Skeletal muscle cell (primary cell): ENCODE results near the gene SPG7.
"Not testable (repeated sequence)": the region's sequence is repeated elsewhere in the genome, so short reads cannot be mapped to it uniquely, and the experiment has no call there.

Experiments
- DNase-seq: peaks from one replicate; pipeline ENCODE4 v3.0.0-alpha.2; 2010; ENCODE audit warnings: low read depth
- H3K4me3 ChIP-seq: 2 replicates; pipeline ENCODE4 v1.5.1; 2011; ENCODE audit warnings: low read depth, mild to moderate bottlenecking, control low read depth, low read length, moderate library complexity

SPG7 gene

DNA sequence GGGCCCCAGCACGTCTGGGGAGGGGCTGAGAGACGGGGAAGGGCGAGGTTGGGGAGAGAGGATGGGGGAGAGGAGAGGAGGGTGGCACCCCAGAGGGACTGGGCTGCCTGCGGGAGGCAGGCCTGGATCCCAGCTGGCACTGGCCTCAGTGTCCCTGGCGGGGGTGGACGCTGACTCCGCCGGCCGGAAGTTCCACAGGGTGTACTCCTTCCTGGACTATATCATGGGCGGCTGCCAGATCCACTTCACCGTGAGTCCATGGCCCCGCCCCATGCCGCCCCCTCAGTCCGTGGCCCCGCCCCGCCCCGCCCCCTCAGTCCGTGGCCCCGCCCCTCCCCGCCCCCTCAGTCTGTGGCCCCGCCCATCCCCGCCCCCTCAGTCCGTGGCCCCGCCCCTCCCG is 78.7 kb downstream of the SPG7 start:
- no peak overlapping the region for H3K4me3 ChIP-seq
- DNase-seq, result no peak

DNA sequence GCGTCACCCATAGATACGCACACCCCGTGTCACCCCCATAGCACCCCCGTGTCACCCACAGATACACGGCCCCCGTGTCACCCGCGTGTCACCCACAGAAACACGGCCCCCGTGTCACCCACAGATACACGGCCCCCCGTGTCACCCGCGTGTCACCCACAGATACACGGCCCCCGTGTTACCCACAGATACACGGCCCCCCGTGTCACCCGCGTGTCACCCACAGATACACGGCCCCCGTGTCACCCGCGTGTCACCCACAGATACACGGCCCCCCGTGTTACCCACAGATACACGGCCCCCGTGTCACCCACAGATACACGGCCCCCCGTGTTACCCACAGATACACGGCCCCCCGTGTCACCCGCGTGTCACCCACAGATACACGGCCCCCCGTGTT is 79.5 kb downstream of the SPG7 start:
- not testable (repeated sequence) for DNase-seq, H3K4me3 ChIP-seq

- H3K4me3 ChIP-seq, result no peak overlapping the region
- no peak for DNase-seq
Measured at GRCh38 chr16:89588413-89589109, 80.4 kb downstream of the SPG7 start.

DNA sequence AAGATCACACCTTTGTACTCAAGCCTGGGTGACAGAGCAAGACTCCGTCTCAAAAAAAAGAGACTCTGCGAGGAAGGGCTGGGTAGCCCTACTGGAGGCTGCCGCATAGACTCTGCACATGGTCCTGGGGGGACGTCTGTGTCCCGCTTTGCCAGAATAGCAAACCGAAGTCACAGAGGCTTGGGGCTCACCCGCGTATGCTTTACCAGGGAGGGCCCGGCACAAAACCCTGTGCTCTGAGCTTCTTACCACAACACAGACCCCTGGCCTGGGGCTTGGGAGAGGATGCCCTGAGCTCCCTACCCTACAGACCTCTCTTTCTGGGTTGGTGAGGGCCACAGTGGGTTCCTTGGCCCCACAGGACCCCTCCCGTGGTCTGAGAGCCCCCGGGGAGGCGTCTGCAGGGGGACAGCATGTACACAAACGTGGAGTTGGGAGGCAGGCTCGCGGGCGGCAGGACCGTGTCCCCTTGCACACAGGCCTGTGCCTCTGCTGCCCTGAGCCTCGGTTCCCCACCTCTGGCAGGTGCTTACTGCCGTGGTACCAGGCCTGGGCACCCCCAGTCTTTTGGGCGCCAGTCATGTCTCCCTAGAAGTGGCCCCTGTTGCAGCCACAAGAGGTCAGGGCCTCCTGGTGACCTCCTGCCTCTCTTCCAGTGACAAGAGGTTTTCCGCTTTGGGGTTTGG is 81.2 kb downstream of the SPG7 start:
- no peak overlapping the region for H3K4me3 ChIP-seq
- no peak for DNase-seq

- no peak for DNase-seq
- no peak overlapping the region for H3K4me3 ChIP-seq
Measured at GRCh38 chr16:89593841-89594240, 85.6 kb downstream of the SPG7 start.

DNA sequence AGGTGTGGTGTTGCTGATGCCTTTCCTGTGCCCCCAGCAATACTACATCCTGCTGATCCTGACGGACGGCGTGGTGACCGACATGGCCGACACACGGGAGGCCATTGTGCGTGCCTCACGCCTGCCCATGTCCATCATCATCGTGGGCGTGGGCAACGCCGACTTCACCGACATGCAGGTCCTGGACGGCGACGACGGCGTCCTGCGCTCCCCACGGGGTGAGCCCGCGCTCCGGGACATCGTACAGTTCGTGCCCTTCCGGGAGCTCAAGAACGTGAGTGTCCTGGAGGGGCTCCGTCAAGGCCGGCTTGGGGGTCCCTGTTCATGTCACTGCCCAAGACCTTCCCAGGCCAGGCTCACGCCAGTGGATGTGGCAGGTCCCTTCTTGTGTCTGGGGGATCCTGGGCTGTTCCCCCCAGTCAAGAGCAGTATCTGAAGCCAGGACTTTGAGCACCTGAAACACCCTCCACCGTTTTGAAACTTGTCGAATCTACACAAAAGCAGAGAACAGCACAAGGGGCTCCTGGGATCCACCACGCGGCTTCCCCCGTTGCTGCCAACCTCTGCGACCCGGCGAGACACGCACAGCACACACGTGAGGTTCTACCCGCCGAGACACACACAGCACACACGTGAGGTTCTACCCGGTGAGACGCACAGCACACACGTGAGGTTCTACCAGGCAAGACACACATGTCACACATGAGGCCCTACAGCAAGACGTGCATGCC is 87.3 kb downstream of the SPG7 start:
- no peak for DNase-seq
- H3K4me3 ChIP-seq, result no peak overlapping the region

- no peak overlapping the region for H3K4me3 ChIP-seq
- DNase-seq, result no peak
Measured at GRCh38 chr16:89596061-89596689, 88.0 kb downstream of the SPG7 start.

DNA sequence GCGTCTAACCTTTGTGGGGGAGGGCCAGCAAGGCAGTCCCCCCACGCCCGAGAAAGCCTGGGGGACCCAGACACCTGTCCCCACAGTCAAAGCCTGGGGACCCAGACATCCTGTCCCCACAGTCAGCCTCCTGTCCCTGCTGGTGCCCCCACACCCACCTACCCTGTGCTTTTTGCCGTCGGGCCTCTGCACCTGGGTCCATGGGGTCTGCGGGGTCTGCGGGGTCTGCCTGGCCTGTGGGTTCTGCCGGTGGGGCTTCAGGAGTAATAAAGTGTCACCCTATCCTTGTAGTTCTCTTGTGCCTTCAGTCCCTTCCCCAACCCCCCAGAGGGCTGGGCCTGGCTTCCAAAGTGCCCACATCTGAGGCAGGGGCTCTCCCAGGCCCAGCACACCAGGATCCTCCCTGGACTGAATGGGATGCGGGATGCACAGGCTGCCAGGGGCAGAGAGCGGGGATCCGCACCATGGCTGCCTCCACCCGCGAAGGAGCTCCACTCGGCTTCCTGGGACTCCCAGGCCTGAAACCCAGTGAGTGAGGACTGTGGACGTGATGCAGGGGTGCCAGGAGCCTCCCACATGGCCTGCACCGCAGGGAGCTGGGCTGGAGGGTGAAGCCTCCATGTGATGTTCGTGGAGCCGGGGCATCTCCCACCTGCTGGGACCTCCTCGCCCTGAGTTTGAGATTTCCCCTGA is 88.9 kb downstream of the SPG7 start:
- no peak for DNase-seq
- no peak overlapping the region for H3K4me3 ChIP-seq

DNA sequence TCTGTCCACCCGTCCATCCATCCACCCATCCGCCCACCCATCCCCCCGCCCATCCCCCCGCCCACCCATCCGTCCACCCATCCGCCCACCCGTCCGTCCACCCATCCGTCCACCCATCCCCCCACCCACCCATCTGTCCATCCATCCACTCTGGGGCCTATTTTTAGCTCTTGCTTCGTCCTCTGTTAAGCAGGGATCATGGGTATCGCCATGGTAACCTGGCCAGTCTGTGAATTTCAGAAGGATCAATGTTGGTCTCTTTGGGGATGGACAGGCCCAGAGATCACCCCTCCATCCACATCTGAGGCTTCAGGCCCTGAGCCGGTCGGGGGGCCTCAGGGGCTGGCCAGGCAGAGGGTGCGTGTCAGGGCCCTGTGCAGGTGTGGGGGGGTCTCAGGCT is 90.0 kb downstream of the SPG7 start:
- no peak overlapping the region for H3K4me3 ChIP-seq
- DNase-seq, result no peak

GRCh38 chr16:89599451-89599858 is 91.3 kb downstream of the SPG7 start:
- H3K4me3 ChIP-seq, result no peak overlapping the region
- no peak for DNase-seq

GRCh38 chr16:89599902-89600301 is 91.7 kb downstream of the SPG7 start:
- DNase-seq, result no peak
- H3K4me3 ChIP-seq, result no peak overlapping the region

GRCh38 chr16:89600427-89600826 is 92.2 kb downstream of the SPG7 start:
- no peak for DNase-seq
- H3K4me3 ChIP-seq, result no peak overlapping the region

GRCh38 chr16:89600956-89601355 is 92.8 kb downstream of the SPG7 start:
- DNase-seq, result no peak

GRCh38 chr16:89601906-89602272 is 93.7 kb downstream of the SPG7 start:
- no peak overlapping the region for H3K4me3 ChIP-seq
- DNase-seq, result no peak

More at GRCh38 chr16:89600956-89601355, 92.8 kb downstream of the SPG7 start:
- no peak overlapping the region for H3K4me3 ChIP-seq

GRCh38 chr16:89602273-89602951 is 94.2 kb downstream of the SPG7 start:
- peak overlapping the region; percentile 10 for H3K4me3 ChIP-seq
- DNase-seq, result peak; percentile 81

- DNase-seq, result no peak
- H3K4me3 ChIP-seq, result no peak overlapping the region
Measured at GRCh38 chr16:89602952-89603590, 94.9 kb downstream of the SPG7 start.

DNA sequence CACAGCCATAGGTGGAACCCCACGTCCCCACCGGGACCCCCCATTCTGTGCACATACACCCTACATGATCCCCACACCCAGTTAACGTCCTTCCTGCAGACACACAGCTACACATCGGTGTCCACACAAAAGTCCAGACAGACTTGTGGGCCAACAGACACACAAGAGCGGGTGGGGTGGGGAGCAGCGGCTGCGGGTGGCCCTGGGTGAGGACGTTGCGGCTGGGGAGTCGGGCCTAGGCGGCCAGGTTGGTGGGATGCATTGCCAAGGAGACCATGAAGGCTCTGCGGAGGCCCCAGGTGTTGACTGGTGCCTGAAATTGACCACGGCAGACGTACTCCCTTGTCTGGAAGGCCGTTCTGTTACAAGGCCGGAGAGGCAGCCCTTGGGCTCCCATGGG is 96.6 kb downstream of the SPG7 start:
- no peak for DNase-seq
- H3K4me3 ChIP-seq, result no peak overlapping the region

GRCh38 chr16:89605186-89605970 is 97.2 kb downstream of the SPG7 start:
- DNase-seq, result no peak
- no peak overlapping the region for H3K4me3 ChIP-seq
